Keratinocyte (primary cell): ENCODE results near the gene ACTN4. TPM values are rescaled to one million over a fixed set of nuclear protein-coding genes. Genes with fewer than 3 reads are reported as not detected.

Source experiments
- DNase-seq: peaks from one replicate; pipeline ENCODE4 v3.0.0-alpha.2; 2011; ENCODE audit warnings: low read depth, missing footprints, low spot score
- FAIRE-seq: peaks from 2 replicates; lab custom pipeline; 2011; peaks lifted over from hg19 to GRCh38; lab: Jason Lieb, UNC
- H2AFZ ChIP-seq: 2 replicates; pipeline ENCODE4 v1.6.0; 2012; ENCODE audit warnings: low read length, control low read depth, inconsistent platforms; ENCODE audit not compliant: control insufficient read depth
- H3K27ac ChIP-seq: 2 replicates; pipeline ENCODE4 v1.5.1; 2011; ENCODE audit warnings: low read length; ENCODE audit not compliant: control insufficient read depth, insufficient read depth
- H3K27me3 ChIP-seq: 3 replicates; pipeline ENCODE4 v1.6.0; 2011; ENCODE audit warnings: low read length; ENCODE audit not compliant: control insufficient read depth, insufficient read depth; ENCODE audit errors: extremely low read depth
- H3K36me3 ChIP-seq, 2 experiments: 2 replicates in 1 of 2; 3 replicates in 1 of 2; pipeline ENCODE4 v1.5.1; 2011; ENCODE audit warnings: low read length in 2 of 2, mild to moderate bottlenecking in 1 of 2; ENCODE audit not compliant: control insufficient read depth in 2 of 2, insufficient read depth in 2 of 2; ENCODE audit errors: extremely low read depth in 1 of 2
- H3K4me1 ChIP-seq: 3 replicates; pipeline ENCODE4 v1.5.1; 2011; ENCODE audit warnings: low read length; ENCODE audit not compliant: control insufficient read depth, insufficient read depth; ENCODE audit errors: extremely low read depth
- H3K4me2 ChIP-seq: 3 replicates; pipeline ENCODE4 v1.6.0; 2011; ENCODE audit warnings: low read depth, low read length; ENCODE audit not compliant: control insufficient read depth, insufficient read depth; ENCODE audit errors: extremely low read depth
- H3K4me3 ChIP-seq, 3 experiments: fragments of 200-600 bp in 1 of 3; sonication (generic) in 1 of 3; 2 replicates in 2 of 3; 3 replicates in 1 of 3; pipeline ENCODE4 v1.5.1; 2011 to 2016; ENCODE audit warnings: low read length in 3 of 3, mild to moderate bottlenecking in 3 of 3, control low read depth in 2 of 3, inconsistent platforms in 1 of 3, low read depth in 1 of 3, mixed read lengths in 1 of 3, mixed run types in 1 of 3, moderate library complexity in 1 of 3; ENCODE audit not compliant: control insufficient read depth in 2 of 3, insufficient read depth in 2 of 3; ENCODE audit errors: extremely low read depth in 1 of 3
- H3K79me2 ChIP-seq: 2 replicates; pipeline ENCODE4 v1.6.0; 2012; ENCODE audit warnings: low read length; ENCODE audit not compliant: control insufficient read depth, insufficient read depth
- H3K9ac ChIP-seq: 3 replicates; pipeline ENCODE4 v1.6.0; 2011; ENCODE audit warnings: low read length; ENCODE audit not compliant: control insufficient read depth, insufficient read depth; ENCODE audit errors: extremely low read depth
- H3K9me1 ChIP-seq: 3 replicates; pipeline ENCODE4 v1.6.0; 2011; ENCODE audit warnings: low read length; ENCODE audit not compliant: control insufficient read depth, insufficient read depth; ENCODE audit errors: extremely low read depth
- H3K9me3 ChIP-seq: 2 replicates; pipeline ENCODE4 v1.5.1; 2012; ENCODE audit warnings: low read depth, low read length; ENCODE audit not compliant: control insufficient read depth
- H4K20me1 ChIP-seq: 3 replicates; pipeline ENCODE4 v1.6.0; 2011; ENCODE audit warnings: low read length; ENCODE audit not compliant: control insufficient read depth, insufficient read depth; ENCODE audit errors: extremely low read depth
- EZH2 ChIP-seq: IDR thresholded peaks from one replicate; pipeline ENCODE4 v1.6.1; 2012; ENCODE audit warnings: inconsistent platforms, mild to moderate bottlenecking, low read length, moderate library complexity
- dilution Hi-C: fragments of 300-500 bp; cut with MboI; formaldehyde crosslinking; loops from one replicate; pipeline ENCODE4 v1.7.0; 2020; ENCODE audit warnings: low sequenced_read_pairs; ENCODE audit not compliant: extremely low pct_ligation_motif_present
- polyA plus RNA-seq, 5 experiments: library from polyadenylated mRNA; depleted of rRNA in 3 of 5; stranded (reverse) in 3 of 5; stranded (forward) in 1 of 5; unstranded in 1 of 5; fragments of >200 nt; gene quantifications; 1 replicate in 1 of 5; 2 replicates in 3 of 5; 3 replicates in 1 of 5; pipeline versions ENCODE4 v1.2.1 to v1.2.3, GENCODE V29; 2011 to 2012; ENCODE audit warnings: missing spikeins in 2 of 5, low read depth in 1 of 5, low replicate concordance in 1 of 5
- TF ChIP-seq, protein P1 (sequence below), 3 experiments: IDR thresholded peaks in 1 of 3; conservative IDR thresholded peaks in 1 of 3; optimal IDR thresholded peaks in 1 of 3; 2 replicates in 2 of 3; 3 replicates in 1 of 3; pipeline versions ENCODE3 to v1.5.1; 2011; ENCODE audit warnings: low read length in 3 of 3, mild to moderate bottlenecking in 3 of 3, moderate library complexity in 2 of 3, control low read depth in 1 of 3, inconsistent platforms in 1 of 3; ENCODE audit not compliant: insufficient read depth in 2 of 3; ENCODE audit errors: extremely low read depth in 1 of 3

Gene ACTN4
- polyA plus RNA-seq, 1 donor (not counting 4 experiments of a cell fraction or from before 2014, with no cell fraction given): 463 TPM

DNA sequence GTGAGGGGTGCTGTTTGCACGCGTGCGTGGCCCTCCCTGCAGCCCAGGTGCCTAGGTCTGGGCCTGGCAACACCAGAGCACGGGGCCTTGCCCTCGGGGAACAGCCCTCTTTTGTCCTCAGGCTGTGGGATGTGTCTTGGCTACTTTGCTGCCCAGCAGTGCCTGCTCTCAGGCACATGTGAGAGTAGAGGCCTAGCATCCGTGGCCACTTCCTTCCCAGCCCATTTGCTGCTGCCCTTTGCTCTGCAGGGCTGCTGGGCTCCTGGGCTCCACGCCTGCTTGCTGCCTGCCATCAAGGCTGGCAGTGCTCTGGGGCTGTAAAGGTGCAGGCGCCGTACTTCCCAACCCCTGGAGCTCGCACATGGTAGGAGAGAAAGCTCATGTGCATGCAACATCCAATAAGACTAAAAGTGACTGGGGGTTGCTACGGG is 50.2 kb downstream of the ACTN4 start:
- no peak for DNase-seq
- peak overlapping the region; percentile 100 for H3K27ac ChIP-seq
- H3K36me3 ChIP-seq: peaks cover 43 to 65% of the 10 kb centered on the region in 2 experiments
- no peaks in the 10 kb centered on the region for H3K9me1 ChIP-seq
- H3K9me3 ChIP-seq: no peaks in the 10 kb centered on the region
- dilution Hi-C loops: no loop called here
- no peaks in the 10 kb centered on the region for H3K27me3 ChIP-seq
- no peak overlapping the region for H3K4me3 ChIP-seq
- peaks cover 68% of the 10 kb centered on the region for H3K4me1 ChIP-seq
- TF ChIP-seq EZH2: no peak
- TF ChIP-seq, protein P1, sequence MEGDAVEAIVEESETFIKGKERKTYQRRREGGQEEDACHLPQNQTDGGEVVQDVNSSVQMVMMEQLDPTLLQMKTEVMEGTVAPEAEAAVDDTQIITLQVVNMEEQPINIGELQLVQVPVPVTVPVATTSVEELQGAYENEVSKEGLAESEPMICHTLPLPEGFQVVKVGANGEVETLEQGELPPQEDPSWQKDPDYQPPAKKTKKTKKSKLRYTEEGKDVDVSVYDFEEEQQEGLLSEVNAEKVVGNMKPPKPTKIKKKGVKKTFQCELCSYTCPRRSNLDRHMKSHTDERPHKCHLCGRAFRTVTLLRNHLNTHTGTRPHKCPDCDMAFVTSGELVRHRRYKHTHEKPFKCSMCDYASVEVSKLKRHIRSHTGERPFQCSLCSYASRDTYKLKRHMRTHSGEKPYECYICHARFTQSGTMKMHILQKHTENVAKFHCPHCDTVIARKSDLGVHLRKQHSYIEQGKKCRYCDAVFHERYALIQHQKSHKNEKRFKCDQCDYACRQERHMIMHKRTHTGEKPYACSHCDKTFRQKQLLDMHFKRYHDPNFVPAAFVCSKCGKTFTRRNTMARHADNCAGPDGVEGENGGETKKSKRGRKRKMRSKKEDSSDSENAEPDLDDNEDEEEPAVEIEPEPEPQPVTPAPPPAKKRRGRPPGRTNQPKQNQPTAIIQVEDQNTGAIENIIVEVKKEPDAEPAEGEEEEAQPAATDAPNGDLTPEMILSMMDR (optimal IDR thresholded peaks at IDR 0.05 in 1 of 3, IDR thresholded peaks at IDR 0.05 in 1 of 3, conservative IDR thresholded peaks at IDR 0.05 in 1 of 3; ENCODE audit: extremely low read depth in 1 of 3, insufficient read depth in 2 of 3, low read length in 3 of 3): no peak
- no peak for FAIRE-seq
- peaks cover 93% of the 10 kb centered on the region for H3K79me2 ChIP-seq
- peak overlapping the region; percentile 31 for H3K4me2 ChIP-seq
- peak overlapping the region; percentile 82 for H3K9ac ChIP-seq
- peaks cover 6% of the 10 kb centered on the region for H4K20me1 ChIP-seq
- no peak overlapping the region for H2AFZ ChIP-seq

DNA sequence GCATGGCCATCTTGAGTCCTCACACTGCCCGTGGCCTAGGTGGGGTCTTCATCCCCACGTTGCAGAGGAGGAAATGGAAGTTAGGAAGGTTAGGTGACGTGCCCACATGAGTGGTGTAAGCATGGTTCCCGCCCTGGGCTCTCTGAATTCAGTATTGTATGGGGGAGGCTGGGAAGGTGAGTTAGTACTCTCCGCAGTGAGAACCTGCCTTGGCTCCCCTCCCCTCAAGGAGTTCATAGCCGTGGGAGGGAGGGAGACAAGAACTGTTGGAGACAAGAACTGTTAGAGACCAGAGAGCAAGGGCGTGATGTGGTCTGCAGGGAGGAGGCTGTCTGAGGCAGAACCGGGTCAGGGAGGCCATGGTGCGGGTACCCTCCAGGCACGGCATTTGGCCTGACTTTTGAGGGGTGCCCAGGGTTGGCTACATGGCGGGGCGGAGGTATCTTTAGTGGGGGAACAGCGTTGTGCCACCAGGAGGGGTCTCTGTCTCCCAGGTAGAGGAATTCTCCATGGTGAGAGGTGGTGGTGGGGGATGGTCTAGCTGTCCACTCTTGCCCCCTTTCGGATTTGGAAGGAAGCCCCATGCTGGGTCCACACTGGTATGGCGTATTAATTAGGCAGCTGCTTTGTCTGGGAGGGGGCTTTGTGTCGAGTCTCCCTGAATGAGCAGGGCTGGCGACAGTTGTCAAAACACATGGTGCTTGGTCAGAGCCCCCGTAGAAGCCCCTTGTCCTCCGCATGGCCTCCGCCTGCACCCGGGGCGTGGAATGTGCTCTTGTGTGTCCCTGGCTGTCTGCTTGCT is 51.0 kb downstream of the ACTN4 start:
- peaks cover 60% of the 10 kb centered on the region for H3K4me1 ChIP-seq
- peaks cover 43 to 71% of the 10 kb centered on the region in 2 experiments for H3K36me3 ChIP-seq
- H2AFZ ChIP-seq: no peak overlapping the region
- peaks cover 6% of the 10 kb centered on the region for H4K20me1 ChIP-seq
- H3K4me2 ChIP-seq: peak overlapping the region; percentile 37
- dilution Hi-C loops: no loop called here
- no peaks in the 10 kb centered on the region for H3K27me3 ChIP-seq
- DNase-seq (no peak), FAIRE-seq (peak; percentile 64)
- TF ChIP-seq, protein P1 (optimal IDR thresholded peaks at IDR 0.05 in 1 of 3, IDR thresholded peaks at IDR 0.05 in 1 of 3, conservative IDR thresholded peaks at IDR 0.05 in 1 of 3; ENCODE audit: extremely low read depth in 1 of 3, insufficient read depth in 2 of 3, low read length in 3 of 3): peak in 2 of 3 experiments; percentile 1 to 21
- no peak for TF ChIP-seq EZH2
- peak overlapping the region; percentile 100 for H3K27ac ChIP-seq
- H3K79me2 ChIP-seq: peaks cover 96% of the 10 kb centered on the region
- H3K9me3 ChIP-seq: no peaks in the 10 kb centered on the region
- no peaks in the 10 kb centered on the region for H3K9me1 ChIP-seq
- H3K4me3 ChIP-seq: peak overlapping the region in 1 of 3 experiments; percentile 3
- peak overlapping the region; percentile 82 for H3K9ac ChIP-seq
